ENCODE measurements around the gene BCL11A.

DNA sequence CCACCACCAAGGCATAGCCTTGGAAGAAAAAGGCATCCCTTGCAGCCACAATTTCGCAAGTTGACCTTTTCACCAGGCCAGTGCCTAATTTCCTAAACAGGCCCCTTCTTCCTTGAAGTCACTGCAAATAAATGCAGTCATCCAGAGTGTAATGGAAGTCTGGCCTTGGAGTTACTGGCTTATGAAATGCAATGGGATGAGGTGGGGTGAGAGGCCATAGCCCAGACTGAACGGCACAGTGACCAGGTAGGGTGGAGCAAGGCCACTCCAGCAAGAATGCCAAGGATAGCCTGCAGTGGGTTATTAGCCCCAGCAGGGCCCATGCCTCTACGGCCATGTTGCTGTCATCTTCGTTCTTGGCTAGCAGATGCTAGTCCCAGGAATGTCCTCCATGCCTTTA lies 68.4 kb downstream of the BCL11A start:
- no peak for TF ChIP-seq CTCF (IDR thresholded peaks at IDR 0.05)
- no peak for TF ChIP-seq POLR2A (IDR thresholded peaks at IDR 0.05)

Data from esophagus squamous epithelium (tissue), 4 donors.